HG02973 (cell line): ENCODE data around the gene ARHGAP4.

Experiments
- ATAC-seq: cut with Tn5 transposase; IDR thresholded peaks from one replicate; pipeline ENCODE4 v1.9.1; 2021; ENCODE audit warnings: moderate library complexity; ENCODE audit not compliant: unreplicated experiment

Gene ARHGAP4

DNA sequence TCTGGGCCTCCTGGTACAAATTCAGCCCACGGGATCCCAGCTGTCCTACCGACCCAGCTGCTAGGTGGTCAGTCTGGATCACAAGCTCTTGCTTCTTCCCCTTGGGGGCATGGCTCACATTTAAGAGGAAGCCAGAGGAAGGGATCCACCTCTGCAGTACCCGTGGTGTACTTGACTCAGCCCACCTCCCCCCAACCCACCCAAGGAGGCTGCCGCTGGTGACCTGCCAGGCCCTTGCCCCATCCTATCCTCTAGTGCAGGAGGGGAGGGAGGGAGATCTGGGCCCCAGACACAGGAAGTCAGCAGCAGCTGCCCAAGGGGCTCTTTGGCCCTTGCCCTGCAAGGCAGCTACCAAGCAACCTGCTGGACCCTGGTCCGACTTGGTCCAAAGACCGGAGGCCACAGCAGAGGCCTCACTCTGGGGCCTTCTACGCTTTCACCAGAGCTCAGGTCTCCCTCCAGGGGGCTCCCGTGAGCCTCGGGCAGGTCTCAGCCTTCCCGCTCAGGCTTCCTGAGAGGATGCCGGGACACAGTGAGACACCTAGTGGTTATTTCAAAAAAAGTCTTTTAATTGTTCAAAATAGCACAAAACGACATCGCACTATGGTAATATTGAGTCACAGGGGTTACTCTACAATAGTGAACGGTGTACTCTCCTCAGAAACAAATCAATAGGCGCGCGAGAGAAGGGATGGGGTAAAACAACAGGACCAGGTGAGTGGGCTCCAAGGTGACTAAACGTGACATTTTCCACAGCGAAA lies 21.1 kb upstream of the ARHGAP4 start:
- no peak for ATAC-seq

DNA sequence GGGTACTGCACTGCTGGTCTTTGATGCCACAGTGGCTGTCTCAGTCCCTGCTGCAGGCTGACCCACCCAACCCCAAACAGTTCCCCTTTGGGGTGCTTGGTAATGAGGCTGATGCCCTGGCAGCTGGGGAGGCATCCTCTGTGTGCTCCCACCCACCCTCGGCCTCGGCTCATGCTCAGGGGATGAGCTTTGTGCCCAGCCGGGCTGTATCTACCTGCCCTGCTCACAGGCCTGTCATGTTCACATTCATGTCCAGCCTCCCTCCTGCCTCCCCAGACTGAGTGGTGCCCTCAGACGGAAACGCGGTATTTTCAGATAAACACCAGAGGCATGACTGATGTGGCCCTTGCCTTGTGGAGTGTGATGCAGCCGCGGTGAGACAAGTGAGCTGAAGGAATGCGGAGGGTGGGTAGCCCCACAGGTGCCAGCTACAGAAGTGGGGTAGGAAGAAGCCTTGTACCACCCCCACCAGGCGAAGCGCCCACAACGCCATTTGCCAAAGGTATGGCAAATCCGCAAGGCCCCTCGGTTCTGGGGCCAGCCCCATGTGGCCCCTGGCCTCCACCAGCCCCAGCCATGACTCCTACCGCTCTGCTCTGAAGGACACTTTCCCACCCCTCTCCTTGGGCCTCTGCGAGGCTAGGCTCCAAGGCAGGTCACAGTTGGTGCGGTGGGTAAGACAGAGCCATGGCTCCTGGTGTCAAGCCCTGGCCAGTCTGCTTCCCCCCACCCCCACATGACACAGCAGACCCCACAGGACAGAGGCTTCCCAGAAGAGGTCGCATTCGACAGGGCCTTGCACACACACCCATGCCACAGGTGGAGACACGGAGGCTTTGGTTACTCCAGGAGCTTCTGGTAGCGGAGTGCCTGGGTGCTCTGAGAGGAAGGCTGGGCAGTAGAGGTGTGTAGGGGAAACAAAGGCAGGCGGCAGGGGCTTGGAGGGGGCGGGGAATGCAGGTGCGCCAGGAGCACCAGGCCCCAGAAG lies 20.2 kb upstream of the ARHGAP4 start:
- no peak for ATAC-seq

DNA sequence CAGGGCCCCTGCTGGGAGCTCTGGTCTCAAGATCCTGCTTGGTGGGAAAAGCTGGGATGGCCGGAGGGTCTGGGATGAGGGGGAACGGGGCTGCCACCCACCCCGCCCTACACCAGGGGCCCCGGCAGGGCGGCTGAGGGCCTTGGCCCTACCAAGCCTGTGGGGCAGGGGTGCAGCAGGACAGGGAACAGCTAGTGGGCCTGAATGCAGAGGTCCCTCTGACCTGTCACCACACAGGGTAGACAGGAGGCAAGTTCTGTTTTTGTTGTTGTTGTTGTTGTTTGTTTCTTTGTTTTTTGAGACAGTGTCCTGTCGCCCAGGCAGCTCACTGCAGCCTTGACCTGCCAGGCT lies 18.7 kb upstream of the ARHGAP4 start:
- no peak for ATAC-seq

DNA sequence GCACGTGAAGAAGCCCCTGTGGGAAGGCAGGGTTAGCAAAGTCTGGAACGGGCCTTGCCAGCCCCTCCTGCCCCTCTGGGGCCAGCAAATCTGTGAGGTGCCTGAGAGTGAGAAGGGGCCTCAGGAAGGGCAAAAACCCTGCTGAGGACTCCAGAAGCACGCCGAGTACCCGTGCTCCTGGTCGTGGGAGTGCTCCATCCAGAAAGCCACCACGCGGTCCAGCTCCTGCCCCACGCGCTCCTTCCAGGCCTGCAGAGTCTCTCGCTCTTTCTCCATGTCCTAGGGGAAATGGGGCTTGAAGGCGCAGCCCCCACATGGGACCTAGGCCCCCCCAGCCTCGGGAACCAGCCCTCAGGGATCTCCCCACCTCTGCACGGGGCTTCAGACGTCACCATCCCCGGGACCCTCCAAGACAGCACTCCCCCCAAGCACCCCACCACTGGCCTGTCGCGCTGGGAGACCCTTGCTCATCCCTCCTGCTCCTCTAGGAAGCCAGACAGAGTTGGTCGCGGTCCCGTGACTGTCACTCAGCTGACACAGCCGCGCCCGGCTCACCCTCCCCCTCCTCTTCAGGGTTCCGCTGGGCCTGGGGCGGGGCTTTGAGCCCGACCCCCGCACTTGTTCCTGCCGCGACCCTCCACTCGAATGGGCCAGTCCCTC lies 18.2 kb upstream of the ARHGAP4 start, which contains the start of gene RENBP:
TSS of gene RENBP (minus strand) at position 504 of the 660 bp plus-strand sequence. CDS start at position 471, 33 bp downstream.
- ATAC-seq, result no peak

- ATAC-seq, result no peak
These were observed 15.5 kb upstream of the ARHGAP4 start for GRCh38 chrX:153941336-153942252.

GRCh38 chrX:153939573-153939972 lies 13.5 kb upstream of the ARHGAP4 start:
- ATAC-seq, result no peak

GRCh38 chrX:153938226-153938786 lies 12.2 kb upstream of the ARHGAP4 start:
- ATAC-seq, result no peak

GRCh38 chrX:153937056-153937455 lies 11.0 kb upstream of the ARHGAP4 start:
- no peak for ATAC-seq

- no peak for ATAC-seq
These were observed 9.3 kb upstream of the ARHGAP4 start for GRCh38 chrX:153935326-153935851.

DNA sequence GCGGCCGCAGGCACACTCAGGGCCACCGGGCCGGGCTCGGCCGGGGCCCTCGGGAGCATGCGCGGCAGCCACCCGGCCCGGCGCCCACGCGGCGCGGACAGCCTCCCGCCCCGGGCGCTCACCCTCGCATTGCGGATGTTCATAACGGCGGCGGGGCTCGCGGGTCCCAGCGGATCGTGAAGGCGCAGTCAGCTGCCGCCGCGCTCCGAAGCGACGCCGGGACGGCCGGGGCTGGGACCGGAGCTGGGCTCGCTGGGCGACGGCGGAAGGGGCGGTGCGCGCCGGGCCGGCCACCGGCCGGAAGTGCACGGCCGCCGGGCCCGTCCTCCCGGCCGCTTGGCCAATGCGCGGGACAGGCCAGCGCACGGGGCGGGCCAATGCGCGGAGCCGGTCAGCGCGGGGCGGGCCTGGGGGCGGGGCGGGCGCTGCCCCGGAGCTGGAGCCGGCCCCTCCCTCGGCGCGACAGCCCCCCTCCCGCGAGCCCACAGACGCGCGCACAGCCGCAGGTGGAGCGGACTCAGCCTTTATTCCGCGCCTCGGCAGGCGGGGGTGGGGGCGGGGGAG lies 8.8 kb upstream of the ARHGAP4 start, which contains the start of gene NAA10:
TSS of gene NAA10 (minus strand) at position 276 of the 564 bp plus-strand sequence. CDS start at position 143, 133 bp downstream.
- peak; percentile 68 for ATAC-seq

GRCh38 chrX:153934148-153934761 lies 8.2 kb upstream of the ARHGAP4 start:
- ATAC-seq, result peak; percentile 14

- ATAC-seq, result no peak
These were observed 7.7 kb upstream of the ARHGAP4 start for GRCh38 chrX:153933748-153934147.

GRCh38 chrX:153932220-153932915 lies 6.3 kb upstream of the ARHGAP4 start:
- ATAC-seq, result no peak

GRCh38 chrX:153931748-153932147 lies 5.7 kb upstream of the ARHGAP4 start:
- ATAC-seq, result no peak

- ATAC-seq, result no peak
These were observed 5.1 kb upstream of the ARHGAP4 start for GRCh38 chrX:153931151-153931550.

- ATAC-seq, result no peak
These were observed 4.2 kb upstream of the ARHGAP4 start for GRCh38 chrX:153930011-153930910.

DNA sequence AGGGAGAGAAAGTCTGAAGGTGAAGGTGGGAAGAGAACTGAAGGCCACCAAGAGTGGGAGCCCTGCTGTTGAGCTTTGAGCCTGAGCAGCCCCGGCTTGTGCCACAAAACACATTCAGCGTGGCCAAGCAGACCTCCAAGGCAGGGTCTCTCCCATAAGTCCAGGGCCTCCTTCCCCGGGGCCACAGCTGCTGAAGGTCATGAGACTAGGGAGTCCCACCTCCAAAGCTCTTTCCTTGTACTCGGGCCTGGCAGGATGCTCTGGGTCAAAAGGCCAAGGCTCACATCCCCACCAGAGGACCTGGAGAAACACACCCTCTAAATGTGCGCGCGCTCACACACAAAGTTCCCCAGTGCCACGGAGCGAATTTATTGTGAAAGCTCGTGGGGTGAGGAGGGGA lies 3.5 kb upstream of the ARHGAP4 start:
- ATAC-seq, result no peak
